Duodenal mucosa (tissue), 2 donors: ENCODE results near the gene CYP2W1.

Experiments used
- H3K27ac ChIP-seq: one replicate; pipeline ENCODE4 v1.7.0; 2013; ENCODE audit warnings: low read depth, low read length
- H3K27me3 ChIP-seq, 2 donors: one replicate each; pipeline ENCODE4 v1.7.0; 2013; ENCODE audit warnings: low read length in 2 of 2, control low read depth in 1 of 2; ENCODE audit not compliant: insufficient read depth in 2 of 2, control insufficient read depth in 1 of 2
- H3K36me3 ChIP-seq, 2 donors: one replicate each; pipeline ENCODE4 v1.7.0; 2013; ENCODE audit warnings: low read length in 2 of 2, control low read depth in 1 of 2; ENCODE audit not compliant: insufficient read depth in 2 of 2, control insufficient read depth in 1 of 2
- H3K4me1 ChIP-seq, 2 donors: one replicate each; pipeline ENCODE4 v1.7.0; 2013; ENCODE audit warnings: low read length in 2 of 2, control low read depth in 1 of 2; ENCODE audit not compliant: insufficient read depth in 2 of 2, control insufficient read depth in 1 of 2
- H3K4me3 ChIP-seq, 2 donors: one replicate each; pipeline ENCODE4 v1.7.0; 2013; ENCODE audit warnings: low read length in 2 of 2, low read depth in 1 of 2
- H3K9ac ChIP-seq, 2 donors: one replicate each; pipeline ENCODE4 v1.7.0; 2013; ENCODE audit warnings: low read length in 2 of 2, low read depth in 1 of 2
- H3K9me3 ChIP-seq, 2 donors: one replicate each; pipeline ENCODE4 v1.7.0; 2013; ENCODE audit warnings: low read length in 2 of 2, control low read depth in 1 of 2; ENCODE audit not compliant: control insufficient read depth in 1 of 2

Gene CYP2W1

DNA sequence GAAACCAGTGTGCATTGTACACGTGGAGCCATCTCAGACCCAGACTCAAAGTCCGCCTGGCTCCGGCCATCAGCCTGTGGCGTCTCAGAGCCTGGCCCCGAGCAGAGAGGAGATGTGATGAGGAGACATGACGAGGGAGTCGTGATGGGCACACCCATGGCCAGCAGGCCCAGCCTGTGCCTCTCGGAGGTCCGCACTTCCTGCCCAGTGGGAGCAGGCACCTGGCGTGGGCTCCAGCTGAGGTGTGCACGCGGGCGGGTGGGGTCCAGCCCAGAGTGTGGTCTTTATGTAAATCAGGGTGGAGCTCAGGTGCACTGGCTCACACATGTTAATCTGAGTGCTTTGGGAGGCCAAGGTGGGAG is 35.3 kb downstream of the CYP2W1 start:
- Histone ChIP-seq H3K36me3 (peaks cover 2 to 9% of the 10 kb centered on the region in 2 donors), H3K9ac (no peak overlapping the region), H3K4me1 (peaks cover 0 to 5% of the 10 kb centered on the region in 2 donors), H3K27ac (no peak overlapping the region), H3K4me3 (no peak overlapping the region), H3K9me3 (no peaks in the 10 kb centered on the region), H3K27me3 (no peaks in the 10 kb centered on the region)

DNA sequence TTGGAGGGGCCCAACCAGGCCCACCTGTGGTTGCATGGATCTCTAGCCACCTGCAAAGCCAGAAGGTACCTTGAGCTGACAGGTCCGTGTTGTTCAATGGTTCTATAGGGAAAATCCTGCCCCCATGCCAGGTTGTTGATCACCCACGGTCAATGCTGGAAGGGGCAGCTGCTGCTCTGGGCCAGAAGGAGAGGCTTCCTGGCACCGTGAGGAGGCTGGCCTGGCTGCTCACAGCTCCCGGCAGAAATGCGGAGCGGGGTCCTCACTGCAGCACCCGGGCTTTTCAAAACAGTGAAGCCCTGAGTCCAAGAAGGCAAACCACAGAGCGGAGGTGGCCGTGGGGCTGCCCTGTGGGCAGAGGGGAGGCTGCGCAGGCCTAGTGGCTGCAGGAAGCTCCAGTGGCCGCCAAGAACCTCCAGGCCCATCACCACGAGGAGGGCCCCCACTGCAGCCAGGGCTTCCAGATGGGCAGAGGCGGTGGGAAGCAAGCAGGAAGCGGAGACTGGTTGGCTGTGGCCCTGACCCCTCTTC is 36.3 kb downstream of the CYP2W1 start:
- Histone ChIP-seq H3K4me3 (no peak overlapping the region), H3K36me3 (peaks cover 2 to 9% of the 10 kb centered on the region in 2 donors), H3K27ac (no peak overlapping the region), H3K4me1 (peaks cover 0 to 6% of the 10 kb centered on the region in 2 donors), H3K27me3 (no peaks in the 10 kb centered on the region), H3K9me3 (no peaks in the 10 kb centered on the region), H3K9ac (no peak overlapping the region)

DNA sequence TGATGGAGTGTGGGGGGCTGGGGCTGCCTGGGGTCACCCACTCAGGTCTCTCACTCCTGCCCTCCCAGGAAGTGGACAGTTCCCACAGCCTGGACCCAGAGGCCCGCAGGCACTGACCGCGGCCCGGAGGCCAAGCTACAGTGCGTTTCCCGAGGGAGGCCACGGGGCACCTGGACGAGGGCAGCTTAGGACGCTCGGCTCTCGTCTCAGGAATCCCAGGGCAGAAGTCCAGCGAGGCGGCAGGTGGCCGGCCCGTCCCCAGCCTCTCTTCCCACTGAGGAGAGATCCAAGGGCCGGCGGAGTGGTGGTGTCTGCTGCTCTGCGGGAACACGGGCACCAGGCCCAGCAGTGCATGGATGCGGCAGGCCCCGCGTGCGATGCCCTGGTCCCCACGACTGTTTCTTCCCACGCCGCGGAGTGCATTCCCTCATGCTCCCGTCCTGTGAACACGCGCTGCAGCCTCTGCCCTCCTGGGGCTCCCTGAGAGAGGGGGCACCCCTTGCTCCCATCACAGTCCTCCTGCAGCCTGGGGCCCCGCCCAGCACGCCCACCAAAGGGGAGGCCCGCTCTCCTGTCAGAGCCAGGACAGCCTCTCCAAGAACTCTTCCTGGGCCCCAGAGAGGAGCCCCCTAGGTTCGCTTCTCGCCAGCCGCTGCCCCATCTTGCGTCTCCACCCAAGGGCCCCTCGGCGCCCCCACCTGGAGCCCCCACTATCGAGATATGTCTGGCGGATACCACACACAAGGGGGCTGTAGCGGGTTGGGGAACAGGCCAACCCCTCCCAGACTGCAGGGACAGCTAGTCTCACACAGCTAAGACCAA is 37.0 kb downstream of the CYP2W1 start:
- Histone ChIP-seq H3K9me3 (no peaks in the 10 kb centered on the region), H3K27me3 (no peaks in the 10 kb centered on the region), H3K4me3 (no peak overlapping the region), H3K27ac (no peak overlapping the region), H3K36me3 (peaks cover 4 to 9% of the 10 kb centered on the region in 2 donors), H3K4me1 (peaks cover 0 to 6% of the 10 kb centered on the region in 2 donors), H3K9ac (no peak overlapping the region)

DNA sequence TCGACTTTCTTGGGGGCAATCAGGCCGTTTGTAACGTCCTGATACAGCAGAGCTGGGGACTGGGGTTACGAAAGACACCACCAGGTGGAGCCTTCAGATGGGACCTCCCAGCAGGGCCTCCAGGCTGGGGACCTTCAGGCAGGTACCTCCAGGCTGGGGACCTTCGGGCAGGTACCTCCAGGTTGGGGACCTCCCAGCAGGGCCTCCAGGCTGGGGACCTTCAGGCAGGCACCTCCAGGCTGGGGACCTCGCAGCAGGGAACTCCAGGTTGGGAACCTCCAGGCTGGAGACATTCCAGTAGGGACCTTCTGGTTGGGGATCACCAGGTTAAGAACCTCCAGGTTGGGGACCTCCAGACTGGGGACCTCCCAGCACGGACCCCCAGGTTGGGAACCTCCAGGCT is 37.9 kb downstream of the CYP2W1 start:
- no peak overlapping the region for H3K27ac ChIP-seq
- no peak overlapping the region for H3K4me3 ChIP-seq
- H3K4me1 ChIP-seq: peaks cover 0 to 6% of the 10 kb centered on the region in 2 donors
- peaks cover 9 to 11% of the 10 kb centered on the region in 2 donors for H3K36me3 ChIP-seq
- H3K27me3 ChIP-seq: no peaks in the 10 kb centered on the region
- H3K9me3 ChIP-seq: no peaks in the 10 kb centered on the region
- H3K9ac ChIP-seq: no peak overlapping the region

DNA sequence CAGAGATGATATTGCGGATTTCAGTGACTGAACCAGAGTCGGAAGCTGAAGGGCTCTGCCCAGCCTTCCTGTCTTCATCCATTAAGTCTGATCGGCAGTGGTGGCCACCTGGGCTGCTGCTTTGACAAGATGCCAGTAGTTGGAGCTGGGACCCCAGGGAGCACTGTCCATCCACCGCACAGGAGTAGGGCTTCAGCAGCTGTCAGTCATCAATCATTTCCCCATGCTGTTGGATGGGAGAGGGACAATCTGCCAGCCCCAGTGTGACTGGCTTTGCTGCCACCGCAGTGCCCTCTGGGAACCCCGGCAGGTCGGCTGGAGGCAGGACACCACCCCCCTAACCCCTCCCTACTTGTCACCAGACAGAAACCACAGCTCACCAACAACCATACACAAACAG is 38.4 kb downstream of the CYP2W1 start:
- Histone ChIP-seq H3K9ac (no peak overlapping the region), H3K27me3 (no peaks in the 10 kb centered on the region), H3K36me3 (peaks cover 9 to 15% of the 10 kb centered on the region in 2 donors), H3K4me3 (no peak overlapping the region), H3K4me1 (peaks cover 0 to 6% of the 10 kb centered on the region in 2 donors), H3K9me3 (no peaks in the 10 kb centered on the region), H3K27ac (no peak overlapping the region)

DNA sequence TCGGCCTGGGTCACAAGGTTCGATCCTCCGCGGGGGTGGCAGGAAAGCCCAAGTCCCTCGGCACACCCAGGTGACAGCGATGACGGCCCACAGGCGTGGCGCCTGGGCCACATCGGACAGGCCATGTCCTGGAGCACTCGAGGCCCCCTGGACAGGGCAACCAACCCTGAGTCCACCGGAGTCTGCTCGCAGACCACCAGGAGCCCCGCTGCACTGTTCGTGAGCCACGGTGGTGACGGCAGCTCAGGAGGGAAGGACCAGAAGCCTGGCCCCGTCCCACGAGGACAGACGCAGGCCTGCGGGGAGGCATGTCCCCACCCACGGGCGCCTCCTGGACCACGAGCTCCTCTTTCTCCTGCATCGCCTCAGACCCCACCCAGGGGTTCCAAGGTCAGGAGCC is 39.0 kb downstream of the CYP2W1 start:
- peaks cover 0 to 6% of the 10 kb centered on the region in 2 donors for H3K4me1 ChIP-seq
- no peak overlapping the region for H3K4me3 ChIP-seq
- H3K9me3 ChIP-seq: no peaks in the 10 kb centered on the region
- no peak overlapping the region for H3K27ac ChIP-seq
- H3K9ac ChIP-seq: no peak overlapping the region
- no peaks in the 10 kb centered on the region for H3K27me3 ChIP-seq
- peaks cover 9 to 19% of the 10 kb centered on the region in 2 donors for H3K36me3 ChIP-seq

DNA sequence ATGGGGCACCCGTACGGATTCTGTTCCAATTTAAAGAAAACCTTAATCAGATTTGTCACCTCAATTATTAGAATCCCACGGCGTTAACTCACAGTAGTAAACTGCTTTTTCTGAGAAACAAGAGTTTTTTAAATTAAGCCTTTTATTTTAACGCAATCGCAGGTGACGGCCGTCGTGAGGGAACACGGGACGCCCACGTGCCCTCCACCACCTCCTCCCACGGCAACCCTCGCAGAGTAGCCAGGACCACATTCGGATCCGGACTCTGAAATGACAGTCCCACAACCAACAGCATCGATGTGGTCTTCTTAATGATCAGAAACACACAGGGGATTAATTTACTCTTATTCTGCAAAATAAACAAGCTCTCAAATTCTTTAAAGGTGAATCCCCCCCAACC is 39.4 kb downstream of the CYP2W1 start:
- Histone ChIP-seq H3K4me3 (no peak overlapping the region), H3K9ac (no peak overlapping the region), H3K9me3 (no peaks in the 10 kb centered on the region), H3K27ac (no peak overlapping the region), H3K4me1 (peaks cover 0 to 10% of the 10 kb centered on the region in 2 donors), H3K36me3 (peaks cover 9 to 19% of the 10 kb centered on the region in 2 donors), H3K27me3 (no peaks in the 10 kb centered on the region)

DNA sequence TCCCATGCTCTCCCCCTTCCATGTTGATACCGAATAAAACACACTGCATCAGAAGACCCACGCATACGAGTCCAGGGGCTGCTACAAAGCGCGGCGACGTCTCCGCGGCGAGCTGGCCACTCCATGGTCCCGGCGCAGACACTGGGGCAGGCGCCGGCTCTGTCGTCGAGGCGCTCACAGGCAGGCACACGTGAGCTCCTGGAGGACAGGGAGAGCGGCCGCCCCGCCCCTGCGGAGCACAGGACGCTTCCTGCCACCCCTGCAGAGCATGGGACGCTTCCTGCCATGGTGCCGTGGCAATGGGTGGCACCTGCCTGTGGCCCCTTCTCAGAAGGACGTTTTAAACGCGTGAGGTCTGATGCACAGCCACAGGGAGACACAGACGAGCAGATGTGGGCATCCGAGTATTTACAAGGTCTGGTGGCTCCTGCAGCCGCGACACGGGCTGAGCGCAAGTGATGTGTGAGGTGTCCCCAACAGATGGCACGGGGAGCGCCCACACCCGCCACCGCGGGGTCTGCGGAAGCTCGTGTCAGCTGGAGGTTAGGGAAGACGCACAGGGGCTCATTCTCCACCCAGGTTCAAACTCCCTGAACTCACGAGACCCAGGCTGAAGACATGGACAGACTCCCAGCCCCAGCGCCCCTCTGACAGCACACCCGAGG is 40.0 kb downstream of the CYP2W1 start:
- no peak overlapping the region for H3K27ac ChIP-seq
- no peaks in the 10 kb centered on the region for H3K27me3 ChIP-seq
- H3K9me3 ChIP-seq: no peaks in the 10 kb centered on the region
- H3K36me3 ChIP-seq: peaks cover 9 to 19% of the 10 kb centered on the region in 2 donors
- H3K4me1 ChIP-seq: peaks cover 0 to 12% of the 10 kb centered on the region in 2 donors
- no peak overlapping the region for H3K4me3 ChIP-seq
- no peak overlapping the region for H3K9ac ChIP-seq

DNA sequence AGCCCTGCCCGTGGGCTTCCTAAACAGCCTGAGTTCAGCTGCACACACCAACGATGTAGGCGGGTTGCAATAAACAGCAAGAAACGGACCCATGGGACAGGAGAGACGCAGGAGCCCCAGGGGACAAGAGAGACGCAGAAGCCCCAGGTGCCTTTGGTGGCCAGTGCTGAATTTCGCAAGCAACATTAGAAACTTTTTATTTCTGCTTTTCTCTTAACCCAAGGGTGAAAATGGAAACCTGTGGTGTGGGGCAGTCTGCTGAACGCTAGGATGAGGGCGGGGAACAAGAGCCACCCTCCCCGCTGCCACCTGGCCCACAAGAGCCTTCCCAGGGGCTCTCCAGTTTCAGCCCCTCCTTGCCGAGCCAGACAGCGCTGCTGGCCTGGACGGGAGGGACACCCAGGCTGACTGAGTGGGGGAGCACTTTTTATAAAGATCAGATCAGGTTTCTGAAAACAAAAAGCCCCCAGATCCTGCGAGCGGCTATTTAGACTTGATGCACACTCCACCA is 41.4 kb downstream of the CYP2W1 start:
- Histone ChIP-seq H3K27me3 (no peaks in the 10 kb centered on the region), H3K9me3 (no peaks in the 10 kb centered on the region), H3K36me3 (peaks cover 9 to 16% of the 10 kb centered on the region in 2 donors), H3K4me1 (peaks cover 7 to 17% of the 10 kb centered on the region in 2 donors), H3K27ac (no peak overlapping the region), H3K4me3 (no peak overlapping the region), H3K9ac (no peak overlapping the region)
